Measurements from ENCODE around the gene GRID2IP. TPM values are rescaled to one million over a fixed set of nuclear protein-coding genes. Genes with fewer than 3 reads are reported as not detected.

GRID2IP gene
- total RNA-seq, 2 experiments from 2014 or later, result 0.18 to 0.23 TPM

GRCh38 chr7:6497637-6497905, 53.7 kb downstream of the GRID2IP start:
- DNase-seq (no peak), ATAC-seq (no peak)
- Mint-ChIP-seq H3K36me3 (ENCODE audit: low read depth) (no peaks in the 10 kb centered on the region), H3K9me3 (no peaks in the 10 kb centered on the region), H3K4me3 (no peak overlapping the region), H3K4me1 (ENCODE audit: low read depth) (no peaks in the 10 kb centered on the region), H3K27me3 (no peaks in the 10 kb centered on the region), H3K27ac (no peak overlapping the region)
- TF ChIP-seq CTCF (IDR thresholded peaks at IDR 0.05), result no peak
- intact Hi-C loops (cut with micrococcal nuclease), result no loop called here
- CTCF ChIA-PET, result no interaction called here
- POLR2A ChIA-PET, result no interaction called here

- no peaks in the 10 kb centered on the region for H3K9me3 Mint-ChIP-seq
- intact Hi-C loops (cut with micrococcal nuclease), result no loop called here
- H3K4me3 Mint-ChIP-seq, result no peak overlapping the region
- no peaks in the 10 kb centered on the region for H3K36me3 Mint-ChIP-seq (ENCODE audit: low read depth)
- POLR2A ChIA-PET, result no interaction called here
- DNase-seq (no peak), ATAC-seq (no peak)
- H3K27me3 Mint-ChIP-seq, result no peaks in the 10 kb centered on the region
- TF ChIP-seq CTCF (IDR thresholded peaks at IDR 0.05), result no peak
- CTCF ChIA-PET, result no interaction called here
- H3K4me1 Mint-ChIP-seq (ENCODE audit: low read depth), result no peaks in the 10 kb centered on the region
- H3K27ac Mint-ChIP-seq, result no peak overlapping the region
Measured at GRCh38 chr7:6496842-6497636, 54.2 kb downstream of the GRID2IP start.

GRCh38 chr7:6495597-6496262, 55.5 kb downstream of the GRID2IP start:
- no peak for ATAC-seq
- POLR2A ChIA-PET, result no interaction called here
- H3K36me3 Mint-ChIP-seq (ENCODE audit: low read depth), result no peaks in the 10 kb centered on the region
- H3K27ac Mint-ChIP-seq, result no peak overlapping the region
- no peaks in the 10 kb centered on the region for H3K27me3 Mint-ChIP-seq
- H3K4me1 Mint-ChIP-seq (ENCODE audit: low read depth), result no peaks in the 10 kb centered on the region
- intact Hi-C loops (cut with micrococcal nuclease), result no loop called here
- no peak for TF ChIP-seq CTCF (IDR thresholded peaks at IDR 0.05)
- no peak for DNase-seq
- H3K9me3 Mint-ChIP-seq, result no peaks in the 10 kb centered on the region
- CTCF ChIA-PET, result interaction anchor here (0.7 kb wide), 1 partner anchor 63 kb away, joined by 5 read pairs; no protein-coding TSS in a partner anchor
- H3K4me3 Mint-ChIP-seq, result no peak overlapping the region

GRCh38 chr7:6494365-6494764, 56.9 kb downstream of the GRID2IP start:
- H3K27ac Mint-ChIP-seq, result no peak overlapping the region
- intact Hi-C loops (cut with micrococcal nuclease), result no loop called here
- ChIA-PET CTCF (no interaction called here), POLR2A (no interaction called here)
- no peaks in the 10 kb centered on the region for H3K36me3 Mint-ChIP-seq (ENCODE audit: low read depth)
- H3K9me3 Mint-ChIP-seq, result no peaks in the 10 kb centered on the region
- H3K4me1 Mint-ChIP-seq (ENCODE audit: low read depth), result no peaks in the 10 kb centered on the region
- H3K27me3 Mint-ChIP-seq, result no peaks in the 10 kb centered on the region
- TF ChIP-seq CTCF (IDR thresholded peaks at IDR 0.05), result no peak
- ATAC-seq (no peak), DNase-seq (no peak)
- H3K4me3 Mint-ChIP-seq, result no peak overlapping the region

- no peak for DNase-seq
- Mint-ChIP-seq H3K36me3 (ENCODE audit: low read depth) (no peaks in the 10 kb centered on the region), H3K9me3 (no peaks in the 10 kb centered on the region), H3K27ac (no peak overlapping the region), H3K27me3 (no peaks in the 10 kb centered on the region), H3K4me1 (ENCODE audit: low read depth) (no peaks in the 10 kb centered on the region), H3K4me3 (no peak overlapping the region)
- ATAC-seq, result no peak
- ChIA-PET POLR2A (no interaction called here), CTCF (no interaction called here)
- intact Hi-C loops (cut with micrococcal nuclease), result no loop called here
- TF ChIP-seq CTCF (IDR thresholded peaks at IDR 0.05), result no peak
Measured at GRCh38 chr7:6491194-6491593, 60.1 kb downstream of the GRID2IP start.
